Ishikawa (cell line): ENCODE data around the gene PLEKHG7.

Experiments
- EGR1 ChIP-seq: IDR thresholded peaks from 2 replicates; pipeline ENCODE4 v1.6.1; 2012
- RAD21 ChIP-seq: IDR thresholded peaks from 2 replicates; pipeline ENCODE4 v1.6.1; 2012; ENCODE audit warnings: low read depth

DNA sequence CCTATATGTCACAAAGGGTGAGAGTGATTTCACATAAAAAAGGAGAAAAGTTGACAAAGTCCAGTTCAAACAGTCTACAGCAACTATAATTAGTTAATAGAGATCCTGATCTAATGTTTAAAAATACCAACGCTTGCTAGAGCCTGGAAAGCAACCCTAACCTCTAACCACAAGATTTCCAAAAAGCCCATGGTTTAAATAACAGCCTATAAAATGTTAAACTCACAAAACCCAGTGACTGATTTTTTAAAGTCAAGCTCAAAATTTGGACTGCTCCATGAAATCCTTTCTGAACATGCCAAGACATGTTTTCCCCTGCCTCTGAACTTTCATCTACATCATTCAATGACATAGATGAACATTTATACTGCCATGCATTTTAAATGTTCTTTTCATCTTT lies 81.6 kb downstream of the PLEKHG7 start:
- TF ChIP-seq RAD21 (no peak), EGR1 (no peak)
